HG03159 (cell line): Measurements from ENCODE around the gene GOT1.
A peak's percentile ranks its signal among the peaks of the same experiment; 100 is the strongest.

Experiments used
- ATAC-seq: cut with Tn5 transposase; IDR thresholded peaks from one replicate; pipeline ENCODE4 v1.9.1; 2021; ENCODE audit warnings: mild to moderate bottlenecking, moderate library complexity; ENCODE audit not compliant: unreplicated experiment

Gene GOT1

GRCh38 chr10:99433378-99434020, 3.1 kb upstream of the GOT1 start:
- ATAC-seq, result no peak

GRCh38 chr10:99432881-99433280, 2.5 kb upstream of the GOT1 start:
- no peak for ATAC-seq

- ATAC-seq, result no peak
Observed at GRCh38 chr10:99432047-99432446, 1.6 kb upstream of the GOT1 start.

- ATAC-seq, result no peak
Observed at GRCh38 chr10:99431190-99431760, 851 bp upstream of the GOT1 start.

- ATAC-seq, result peak; percentile 12
Observed at GRCh38 chr10:99430116-99430450, 341 bp downstream of the GOT1 start.

- ATAC-seq, result no peak
Observed at GRCh38 chr10:99429517-99430095, 818 bp downstream of the GOT1 start.

- no peak for ATAC-seq
Observed at GRCh38 chr10:99427566-99428190, 2.7 kb downstream of the GOT1 start.

GRCh38 chr10:99426689-99427088, 3.7 kb downstream of the GOT1 start:
- ATAC-seq, result no peak

GRCh38 chr10:99425204-99425603, 5.2 kb downstream of the GOT1 start:
- ATAC-seq, result no peak

- no peak for ATAC-seq
Observed at GRCh38 chr10:99424656-99425055, 5.8 kb downstream of the GOT1 start.

- no peak for ATAC-seq
Observed at GRCh38 chr10:99422529-99423096, 7.8 kb downstream of the GOT1 start.

- no peak for ATAC-seq
Observed at GRCh38 chr10:99421233-99421739, 9.1 kb downstream of the GOT1 start.

GRCh38 chr10:99419688-99420087, 10.7 kb downstream of the GOT1 start:
- ATAC-seq, result no peak

GRCh38 chr10:99418910-99419624, 11.4 kb downstream of the GOT1 start:
- ATAC-seq, result no peak

- no peak for ATAC-seq
Observed at GRCh38 chr10:99412099-99412498, 18.3 kb downstream of the GOT1 start.

- ATAC-seq, result no peak
Observed at GRCh38 chr10:99411546-99411945, 18.9 kb downstream of the GOT1 start.

GRCh38 chr10:99410876-99411275, 19.5 kb downstream of the GOT1 start:
- ATAC-seq, result no peak

GRCh38 chr10:99410146-99410545, 20.3 kb downstream of the GOT1 start:
- no peak for ATAC-seq

GRCh38 chr10:99406149-99406548, 24.3 kb downstream of the GOT1 start:
- no peak for ATAC-seq

- no peak for ATAC-seq
Observed at GRCh38 chr10:99403674-99404073, 26.8 kb downstream of the GOT1 start.

- ATAC-seq, result no peak
Observed at GRCh38 chr10:99399664-99400063, 30.8 kb downstream of the GOT1 start.
